Measurements from ENCODE around the gene EOLA2.
"Not testable (repeated sequence)": the region's sequence is repeated elsewhere in the genome, so short reads cannot be mapped to it uniquely, and the experiment has no call there.

EOLA2 gene

DNA sequence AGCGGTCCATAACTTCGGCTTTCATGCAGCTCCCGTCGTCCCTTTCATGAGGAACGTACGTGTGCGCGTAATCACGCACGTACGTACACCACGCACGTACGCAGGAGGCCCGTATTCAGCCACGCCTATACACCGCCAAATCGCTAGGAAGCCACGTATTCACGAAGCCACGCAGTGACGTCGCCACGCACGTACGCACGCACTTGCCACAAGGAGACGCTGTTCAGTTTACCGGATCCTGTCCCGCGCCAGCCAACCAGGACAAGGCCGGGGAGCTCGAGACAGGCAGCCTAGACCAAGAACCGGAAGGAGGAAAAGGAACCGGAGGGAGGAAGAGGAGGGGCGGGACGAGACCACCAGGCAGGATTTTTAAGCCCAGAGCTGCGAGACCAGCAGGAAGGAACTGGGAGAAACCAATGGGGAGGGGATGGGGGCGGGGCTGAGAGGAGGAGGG is at the start of gene EOLA2:
Gene EOLA2, minus strand, starts transcription at position 65 of the 454 bp plus-strand sequence. CDS start 4,617 bp downstream, outside the sequence.
- no peaks in the 10 kb centered on the region for H3K36me3 ChIP-seq (ENCODE audit: insufficient read depth, low read length)
- no peaks in the 10 kb centered on the region for H3K9me3 ChIP-seq (ENCODE audit: control insufficient read depth, insufficient read depth, low read length)
- no peaks in the 10 kb centered on the region; the same call in 1 of the 2 replicates for H3K4me1 ChIP-seq (ENCODE audit: insufficient read depth, low read length)
- H3K9ac ChIP-seq (ENCODE audit: low read depth, low read length): peak within 1 kb of the TSS; percentile 76

DNA sequence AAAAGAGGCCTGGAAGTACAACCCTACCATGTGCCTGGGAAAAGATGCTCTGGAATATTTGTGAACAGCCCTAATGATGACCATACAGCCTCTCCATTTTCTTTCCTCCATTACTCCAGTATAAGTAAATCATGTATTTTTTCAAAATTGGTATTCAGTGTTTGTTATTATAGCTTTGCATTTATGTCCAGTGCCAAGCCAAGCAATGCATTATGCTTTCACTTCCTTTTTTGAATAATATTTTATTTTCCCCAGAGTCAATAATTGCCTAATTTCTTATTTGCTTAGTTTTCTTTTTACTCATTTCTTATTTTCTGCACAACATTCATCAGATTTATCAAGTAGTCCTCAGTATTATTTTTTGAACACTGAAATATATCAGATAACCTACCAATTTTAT is 49.3 kb upstream of the EOLA2 start:
- H3K36me3 ChIP-seq (ENCODE audit: insufficient read depth, low read length): no peaks in the 10 kb centered on the region
- no peaks in the 10 kb centered on the region for H3K4me1 ChIP-seq (ENCODE audit: insufficient read depth, low read length)
- H3K9ac ChIP-seq (ENCODE audit: low read depth, low read length): no peak overlapping the region
- no peaks in the 10 kb centered on the region for H3K9me3 ChIP-seq (ENCODE audit: control insufficient read depth, insufficient read depth, low read length)

DNA sequence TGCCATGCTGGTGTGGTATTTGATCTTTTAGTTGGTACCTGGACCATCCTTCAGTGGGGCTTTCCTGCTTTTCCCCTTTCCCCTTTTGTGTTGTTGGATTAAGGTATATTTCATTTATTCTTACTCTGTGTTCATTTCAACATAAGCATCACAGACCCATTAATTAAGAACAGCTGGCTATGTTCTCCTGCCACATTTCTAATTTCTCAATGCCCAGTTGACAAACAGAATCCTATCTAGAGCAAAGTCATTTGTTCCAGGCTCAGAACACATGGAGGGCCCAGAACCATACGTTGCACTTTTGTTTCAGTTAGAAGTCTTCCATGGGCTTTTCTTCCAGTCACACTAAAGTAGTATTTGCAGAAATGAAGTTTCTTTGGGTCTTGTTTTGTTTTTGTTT is 46.1 kb upstream of the EOLA2 start:
- no peaks in the 10 kb centered on the region for H3K4me1 ChIP-seq (ENCODE audit: insufficient read depth, low read length)
- no peaks in the 10 kb centered on the region for H3K9me3 ChIP-seq (ENCODE audit: control insufficient read depth, insufficient read depth, low read length)
- no peaks in the 10 kb centered on the region for H3K36me3 ChIP-seq (ENCODE audit: insufficient read depth, low read length)

DNA sequence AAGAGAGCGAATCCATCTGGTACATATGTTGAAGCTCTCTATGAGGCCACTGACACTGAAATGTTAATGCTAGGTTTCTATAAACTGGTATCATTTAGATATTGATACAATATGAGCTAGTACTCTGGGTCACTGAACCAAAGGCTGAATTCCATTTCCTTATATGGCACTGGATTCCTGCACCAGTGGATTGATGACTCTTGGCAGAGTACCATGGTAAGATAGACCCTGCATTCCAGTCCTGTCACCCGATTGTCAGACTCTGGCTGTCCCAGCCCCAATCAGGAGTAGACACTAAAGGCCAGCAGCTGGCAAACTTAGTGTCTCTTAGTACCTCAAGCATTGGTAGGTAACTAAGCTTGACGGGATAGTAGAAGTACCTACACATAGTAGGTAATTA is 44.0 kb upstream of the EOLA2 start:
- Histone ChIP-seq H3K9ac (ENCODE audit: low read depth, low read length) (no peak overlapping the region), H3K4me1 (ENCODE audit: insufficient read depth, low read length) (peaks cover 7% of the 10 kb centered on the region), H3K9me3 (ENCODE audit: control insufficient read depth, insufficient read depth, low read length) (no peaks in the 10 kb centered on the region)

More for the DNA sequence above, 46.1 kb upstream of the EOLA2 start:
- no peak overlapping the region for H3K9ac ChIP-seq (ENCODE audit: low read depth, low read length)

DNA sequence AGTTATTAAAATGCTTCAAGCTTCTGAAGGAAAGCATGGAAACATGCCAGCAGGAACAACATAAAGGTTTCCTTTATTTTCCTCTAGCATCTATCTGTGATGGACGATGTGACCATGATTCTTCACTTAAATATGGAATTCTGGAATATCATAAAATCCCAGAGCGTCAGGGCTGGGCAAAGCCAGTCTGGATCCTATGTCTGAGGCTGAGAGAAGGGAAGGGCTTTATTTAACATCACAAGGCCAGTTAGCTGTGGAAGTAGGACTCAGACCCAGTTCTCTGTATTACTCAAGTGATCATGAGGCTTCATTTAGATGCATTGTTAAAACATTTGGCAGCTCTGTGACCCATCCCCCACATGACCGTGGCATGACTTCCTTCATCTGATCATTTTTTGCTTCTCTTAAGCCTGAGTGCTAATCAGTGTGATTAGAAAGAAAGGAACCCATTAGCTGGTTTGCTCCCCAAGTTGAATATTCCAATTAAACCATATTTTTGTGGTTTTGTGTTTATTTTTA is 40.9 kb upstream of the EOLA2 start:
- peaks cover 7% of the 10 kb centered on the region for H3K4me1 ChIP-seq (ENCODE audit: insufficient read depth, low read length)
- H3K36me3 ChIP-seq (ENCODE audit: insufficient read depth, low read length): no peaks in the 10 kb centered on the region
- no peak overlapping the region for H3K9ac ChIP-seq (ENCODE audit: low read depth, low read length)
- no peaks in the 10 kb centered on the region for H3K9me3 ChIP-seq (ENCODE audit: control insufficient read depth, insufficient read depth, low read length)

More for the DNA sequence above, 44.0 kb upstream of the EOLA2 start:
- H3K36me3 ChIP-seq (ENCODE audit: insufficient read depth, low read length): no peaks in the 10 kb centered on the region

DNA sequence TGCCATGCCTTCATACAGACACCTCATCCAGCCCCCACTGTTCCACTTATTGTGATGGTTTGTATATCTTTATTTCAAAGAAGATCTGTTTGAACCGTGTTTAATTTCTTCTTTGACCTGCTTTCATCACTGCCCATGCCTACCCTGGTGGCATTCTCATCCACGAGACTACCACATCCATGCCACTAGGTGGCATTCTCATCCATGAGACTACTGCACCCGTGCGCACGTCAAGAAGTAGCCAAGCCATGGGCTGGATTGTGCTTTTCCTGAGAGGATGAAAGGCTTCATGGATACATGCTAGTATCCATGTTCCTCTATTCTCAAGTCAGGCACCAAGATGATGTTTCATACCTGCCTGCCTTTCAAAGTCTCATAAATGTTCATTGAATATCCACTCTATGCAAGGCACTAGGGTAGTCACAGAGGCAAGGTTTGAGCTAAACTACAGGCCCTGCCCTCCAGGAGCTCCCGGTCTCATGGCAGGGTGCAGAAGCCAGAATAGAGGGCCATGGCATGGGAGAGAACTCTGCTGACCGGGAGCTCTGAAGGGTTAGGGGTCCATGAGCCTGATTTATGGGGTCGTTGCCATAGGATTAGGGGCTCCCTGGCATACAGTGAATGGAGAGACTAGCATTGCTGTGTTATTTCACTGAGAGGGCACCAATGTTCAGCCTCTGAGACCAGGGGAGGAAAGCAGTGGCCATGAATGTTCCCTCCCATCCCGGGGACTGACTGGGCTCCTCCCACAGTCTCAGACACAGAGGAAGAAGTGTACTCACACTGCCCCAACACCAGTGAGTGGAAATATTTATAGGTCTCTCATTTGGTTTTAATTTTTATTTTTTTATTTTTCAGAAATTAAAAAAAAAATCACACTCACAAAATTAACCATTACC is 24.8 kb upstream of the EOLA2 start:
- no peak overlapping the region for H3K9ac ChIP-seq (ENCODE audit: low read depth, low read length)
- H3K36me3 ChIP-seq (ENCODE audit: insufficient read depth, low read length): no peaks in the 10 kb centered on the region
- no peaks in the 10 kb centered on the region for H3K4me1 ChIP-seq (ENCODE audit: insufficient read depth, low read length)
- H3K9me3 ChIP-seq (ENCODE audit: control insufficient read depth, insufficient read depth, low read length): no peaks in the 10 kb centered on the region

DNA sequence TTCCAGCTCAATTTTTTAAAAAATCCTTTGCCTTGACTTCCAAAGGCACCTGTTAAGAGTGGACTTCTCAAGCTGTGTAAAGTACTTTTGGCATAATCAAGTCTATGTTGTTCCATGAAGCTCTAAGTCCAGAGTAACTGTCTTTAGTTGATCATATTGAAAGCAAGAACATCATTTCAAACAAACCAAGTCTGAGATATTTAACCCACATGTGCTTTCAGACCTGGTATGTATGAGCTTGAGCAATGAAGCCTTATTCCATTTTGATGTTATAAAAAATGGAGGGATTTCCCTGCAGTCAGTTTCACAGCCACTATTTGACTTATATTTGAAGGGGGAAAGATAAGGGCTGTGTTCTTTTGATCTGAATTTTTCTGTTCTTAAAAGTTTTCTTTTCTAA is 23.7 kb upstream of the EOLA2 start:
- Histone ChIP-seq H3K9ac (ENCODE audit: low read depth, low read length) (no peak overlapping the region), H3K36me3 (ENCODE audit: insufficient read depth, low read length) (no peaks in the 10 kb centered on the region), H3K4me1 (ENCODE audit: insufficient read depth, low read length) (no peaks in the 10 kb centered on the region), H3K9me3 (ENCODE audit: control insufficient read depth, insufficient read depth, low read length) (no peaks in the 10 kb centered on the region)

DNA sequence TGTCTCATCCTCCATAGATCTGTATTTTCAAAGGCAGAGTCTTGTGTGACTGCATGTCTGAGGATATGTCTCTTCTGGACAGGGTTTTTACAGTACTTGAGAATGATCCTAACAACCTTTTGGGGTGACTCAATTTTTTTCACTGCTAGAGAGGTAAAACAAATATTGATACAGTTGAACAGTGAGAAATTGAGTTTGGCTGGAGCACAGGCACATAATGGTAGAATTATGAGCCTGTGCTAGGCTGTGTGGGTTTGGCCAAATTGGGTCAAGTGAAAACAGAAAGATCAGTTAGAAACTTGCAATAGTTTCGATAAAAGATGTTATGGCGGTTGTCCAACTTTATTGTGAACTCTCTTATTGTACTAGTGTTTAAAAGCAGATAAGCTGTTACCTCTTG is 23.3 kb upstream of the EOLA2 start:
- H3K9me3 ChIP-seq (ENCODE audit: control insufficient read depth, insufficient read depth, low read length): no peaks in the 10 kb centered on the region
- no peaks in the 10 kb centered on the region for H3K4me1 ChIP-seq (ENCODE audit: insufficient read depth, low read length)
- H3K9ac ChIP-seq (ENCODE audit: low read depth, low read length): no peak overlapping the region
- H3K36me3 ChIP-seq (ENCODE audit: insufficient read depth, low read length): no peaks in the 10 kb centered on the region

DNA sequence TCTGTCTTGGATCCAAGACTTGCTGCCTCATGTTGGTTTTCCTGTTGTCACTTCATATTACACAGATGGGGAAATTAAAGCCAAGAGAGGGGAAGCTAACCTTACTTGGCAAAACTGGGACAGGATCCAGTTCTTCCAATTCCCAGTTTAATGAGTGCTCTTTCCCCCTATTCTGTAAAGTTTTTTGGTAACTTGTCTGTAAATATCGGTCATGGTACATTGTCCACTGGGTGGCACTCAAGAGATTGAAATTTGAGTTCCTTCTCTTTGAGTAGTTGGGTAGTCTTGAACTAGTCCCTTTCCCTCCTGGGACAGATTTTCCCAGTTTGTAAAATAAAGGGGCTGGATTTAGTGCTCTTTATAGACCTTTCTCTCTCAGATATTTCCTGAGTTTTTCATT is 12.4 kb upstream of the EOLA2 start:
- peaks cover 12% of the 10 kb centered on the region; the same call in 1 of the 2 replicates for H3K36me3 ChIP-seq (ENCODE audit: insufficient read depth, low read length)
- H3K4me1 ChIP-seq (ENCODE audit: insufficient read depth, low read length): peaks cover 14% of the 10 kb centered on the region
- H3K9me3 ChIP-seq (ENCODE audit: control insufficient read depth, insufficient read depth, low read length): no peaks in the 10 kb centered on the region
- H3K9ac ChIP-seq (ENCODE audit: low read depth, low read length): no peak overlapping the region

DNA sequence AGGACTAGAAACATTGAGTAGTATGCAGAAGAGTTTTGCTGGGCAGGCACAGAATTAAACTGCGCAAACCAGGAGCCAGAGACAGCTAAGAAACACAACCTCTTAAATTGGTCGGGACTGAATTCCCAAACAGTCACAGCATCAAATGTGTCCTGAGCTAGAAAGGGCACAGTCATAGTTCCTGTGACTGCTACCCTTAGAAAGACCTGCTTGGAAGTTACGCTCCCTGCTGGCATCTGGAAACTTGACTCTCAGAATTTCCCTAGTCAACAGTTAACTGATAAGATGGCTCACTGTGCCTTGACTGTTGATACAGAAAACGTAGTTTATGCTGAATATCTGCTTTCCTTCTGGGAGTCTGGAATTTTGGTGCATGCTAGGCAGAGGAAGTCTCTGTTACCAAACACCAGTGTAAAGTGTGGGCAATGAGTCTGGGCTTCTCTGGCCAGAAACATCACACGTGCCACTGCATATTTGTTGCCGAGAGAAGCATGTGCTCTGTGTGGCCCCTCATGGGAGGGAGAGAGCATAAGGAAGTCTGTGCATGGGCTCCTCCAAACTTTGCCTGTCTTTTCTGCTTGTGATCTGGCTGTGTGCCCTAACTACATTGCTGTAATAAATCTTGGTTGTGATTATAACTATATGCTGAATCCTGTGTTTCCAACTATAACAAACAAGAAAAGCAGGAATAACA is 11.6 kb upstream of the EOLA2 start:
- no peak overlapping the region for H3K9ac ChIP-seq (ENCODE audit: low read depth, low read length)
- peaks cover 12% of the 10 kb centered on the region; the same call in 1 of the 2 replicates for H3K36me3 ChIP-seq (ENCODE audit: insufficient read depth, low read length)
- H3K4me1 ChIP-seq (ENCODE audit: insufficient read depth, low read length): peaks cover 14% of the 10 kb centered on the region
- H3K9me3 ChIP-seq (ENCODE audit: control insufficient read depth, insufficient read depth, low read length): no peaks in the 10 kb centered on the region

DNA sequence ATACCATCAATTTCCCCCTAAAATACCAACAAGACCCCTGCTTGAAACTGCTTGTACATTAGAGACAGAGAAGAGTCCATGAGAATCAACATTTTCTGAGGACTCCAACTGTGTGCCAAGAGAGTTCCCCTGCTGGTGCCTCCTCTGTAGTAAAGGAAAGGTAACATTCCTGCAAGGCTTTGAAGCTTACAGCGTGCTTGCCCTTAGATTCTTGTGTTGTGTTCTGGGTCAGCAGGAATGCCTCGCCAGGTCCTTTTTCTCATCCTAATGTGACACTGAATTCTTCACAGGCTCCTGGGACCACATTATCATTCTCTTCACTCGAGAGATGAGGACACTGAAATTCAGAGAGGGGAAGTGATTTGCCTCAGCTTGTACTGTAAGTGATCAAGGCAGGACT is 9.7 kb upstream of the EOLA2 start:
- Histone ChIP-seq H3K9ac (ENCODE audit: low read depth, low read length) (no peak overlapping the region), H3K4me1 (ENCODE audit: insufficient read depth, low read length) (peaks cover 14% of the 10 kb centered on the region), H3K9me3 (ENCODE audit: control insufficient read depth, insufficient read depth, low read length) (no peaks in the 10 kb centered on the region), H3K36me3 (ENCODE audit: insufficient read depth, low read length) (peaks cover 12% of the 10 kb centered on the region; the same call in 1 of the 2 replicates)

DNA sequence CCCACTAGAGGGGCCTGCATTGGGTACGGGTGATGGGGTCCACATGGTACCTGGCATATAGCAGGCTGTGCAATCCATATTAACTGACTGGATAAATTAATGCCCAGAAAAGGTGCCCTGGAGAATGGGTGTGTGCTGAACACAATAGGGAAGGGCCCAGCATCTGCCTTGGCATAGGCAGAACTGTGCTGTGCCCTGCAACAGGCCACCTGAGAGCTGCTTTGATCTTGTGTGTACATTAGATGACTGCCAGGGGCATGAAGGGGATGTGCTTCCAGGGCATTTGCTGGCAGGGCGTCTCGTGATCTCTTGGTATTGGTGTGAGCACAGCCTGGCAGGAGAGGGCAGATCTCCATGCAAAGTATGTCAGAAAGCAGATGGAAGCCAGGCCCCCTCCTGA is 8.6 kb upstream of the EOLA2 start:
- H3K9ac ChIP-seq (ENCODE audit: low read depth, low read length); H3K9me3 ChIP-seq (ENCODE audit: control insufficient read depth, insufficient read depth, low read length): not testable (repeated sequence)
- peaks cover 12% of the 10 kb centered on the region; the same call in 1 of the 2 replicates for H3K36me3 ChIP-seq (ENCODE audit: insufficient read depth, low read length)
- H3K4me1 ChIP-seq (ENCODE audit: insufficient read depth, low read length): peaks cover 14% of the 10 kb centered on the region

DNA sequence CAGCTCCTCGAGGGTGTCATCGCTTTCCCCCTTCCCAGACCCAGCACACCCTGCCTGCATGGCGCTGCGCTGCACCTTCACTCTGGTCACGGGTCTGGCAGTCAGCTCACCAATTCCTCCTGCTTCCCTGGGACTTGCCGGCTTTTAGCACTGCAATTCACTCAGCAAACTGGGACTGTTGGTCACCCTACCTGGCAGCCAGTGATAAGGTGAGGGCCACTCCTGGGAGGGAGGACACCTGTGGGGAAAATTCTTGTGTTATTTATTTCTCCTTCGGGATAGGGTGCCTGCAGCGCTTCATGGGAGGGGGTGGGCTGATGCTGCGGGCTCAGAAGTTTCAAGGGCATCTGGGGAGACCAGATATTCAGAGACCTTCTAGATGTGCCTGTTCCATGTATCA is 7.5 kb upstream of the EOLA2 start:
- not testable (repeated sequence) for H3K9ac ChIP-seq (ENCODE audit: low read depth, low read length); H3K36me3 ChIP-seq (ENCODE audit: insufficient read depth, low read length); H3K9me3 ChIP-seq (ENCODE audit: control insufficient read depth, insufficient read depth, low read length)
- H3K4me1 ChIP-seq (ENCODE audit: insufficient read depth, low read length): peaks cover 14% of the 10 kb centered on the region

DNA sequence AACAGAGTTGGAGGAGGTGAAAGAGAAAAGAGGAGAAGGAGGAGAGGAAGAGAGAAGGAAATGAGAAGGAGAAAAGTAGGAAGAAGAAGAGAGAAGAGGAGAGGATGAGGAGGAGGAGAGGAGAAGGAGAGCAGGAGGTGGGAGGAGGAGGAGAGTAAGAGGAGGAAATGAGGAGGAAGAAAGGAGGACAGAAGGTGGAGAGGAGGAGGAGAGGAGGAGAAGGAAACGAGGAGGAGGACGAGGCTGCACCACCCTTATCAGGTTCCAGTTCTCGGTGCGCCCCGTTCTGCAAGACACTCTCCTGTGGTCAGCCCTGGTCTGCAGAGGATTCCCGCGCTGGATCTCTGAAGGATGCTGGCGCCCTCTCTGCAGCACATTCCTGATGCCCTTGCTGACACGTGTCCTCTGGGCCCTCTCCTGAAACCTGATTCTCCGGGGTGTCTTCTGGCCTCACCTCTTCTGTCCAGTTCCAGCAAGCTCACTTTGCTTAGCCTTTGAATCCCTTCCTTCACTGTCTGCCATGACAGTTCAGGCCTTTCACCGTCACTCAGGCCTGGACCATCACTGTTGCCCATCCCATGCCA is 6.9 kb upstream of the EOLA2 start:
- not testable (repeated sequence) for H3K9ac ChIP-seq (ENCODE audit: low read depth, low read length); H3K9me3 ChIP-seq (ENCODE audit: control insufficient read depth, insufficient read depth, low read length); H3K36me3 ChIP-seq (ENCODE audit: insufficient read depth, low read length)
- peaks cover 14% of the 10 kb centered on the region for H3K4me1 ChIP-seq (ENCODE audit: insufficient read depth, low read length)
